ENCODE data around the gene CEP63. TPM values are rescaled to one million over a fixed set of nuclear protein-coding genes. Genes with fewer than 3 reads are reported as not detected.

CEP63 gene
- total RNA-seq, 1 donor from 2014 or later: 20.6 TPM

GRCh38 chr3:134466331-134466730, 19.5 kb upstream of the CEP63 start:
- H3K4me3 ChIP-seq: no peak overlapping the region
- ATAC-seq (no peak), DNase-seq (no peak)
- no peaks in the 10 kb centered on the region for H3K27me3 ChIP-seq (ENCODE audit: low read depth)
- H3K36me3 ChIP-seq: no peaks in the 10 kb centered on the region
- intact Hi-C loops (cut with DNase I): no loop called here
- TF ChIP-seq, protein P1, sequence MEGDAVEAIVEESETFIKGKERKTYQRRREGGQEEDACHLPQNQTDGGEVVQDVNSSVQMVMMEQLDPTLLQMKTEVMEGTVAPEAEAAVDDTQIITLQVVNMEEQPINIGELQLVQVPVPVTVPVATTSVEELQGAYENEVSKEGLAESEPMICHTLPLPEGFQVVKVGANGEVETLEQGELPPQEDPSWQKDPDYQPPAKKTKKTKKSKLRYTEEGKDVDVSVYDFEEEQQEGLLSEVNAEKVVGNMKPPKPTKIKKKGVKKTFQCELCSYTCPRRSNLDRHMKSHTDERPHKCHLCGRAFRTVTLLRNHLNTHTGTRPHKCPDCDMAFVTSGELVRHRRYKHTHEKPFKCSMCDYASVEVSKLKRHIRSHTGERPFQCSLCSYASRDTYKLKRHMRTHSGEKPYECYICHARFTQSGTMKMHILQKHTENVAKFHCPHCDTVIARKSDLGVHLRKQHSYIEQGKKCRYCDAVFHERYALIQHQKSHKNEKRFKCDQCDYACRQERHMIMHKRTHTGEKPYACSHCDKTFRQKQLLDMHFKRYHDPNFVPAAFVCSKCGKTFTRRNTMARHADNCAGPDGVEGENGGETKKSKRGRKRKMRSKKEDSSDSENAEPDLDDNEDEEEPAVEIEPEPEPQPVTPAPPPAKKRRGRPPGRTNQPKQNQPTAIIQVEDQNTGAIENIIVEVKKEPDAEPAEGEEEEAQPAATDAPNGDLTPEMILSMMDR (IDR thresholded peaks at IDR 0.05): no peak
- H3K27ac ChIP-seq: no peak overlapping the region
- peaks cover 16% of the 10 kb centered on the region for H3K4me1 ChIP-seq
- no peaks in the 10 kb centered on the region for H3K9me3 ChIP-seq

- no peaks in the 10 kb centered on the region for H3K9me3 ChIP-seq
- H3K27ac ChIP-seq: no peak overlapping the region
- intact Hi-C loops (cut with DNase I): no loop called here
- ATAC-seq: no peak
- H3K4me3 ChIP-seq: no peak overlapping the region
- TF ChIP-seq, protein P1 (IDR thresholded peaks at IDR 0.05): no peak
- H3K27me3 ChIP-seq (ENCODE audit: low read depth): no peaks in the 10 kb centered on the region
- DNase-seq: no peak
- peaks cover 18% of the 10 kb centered on the region for H3K4me1 ChIP-seq
- no peaks in the 10 kb centered on the region for H3K36me3 ChIP-seq
These were observed 17.3 kb upstream of the CEP63 start for GRCh38 chr3:134468519-134468918.

GRCh38 chr3:134471521-134472193, 14.2 kb upstream of the CEP63 start:
- DNase-seq: no peak
- H3K27ac ChIP-seq: no peak overlapping the region

DNA sequence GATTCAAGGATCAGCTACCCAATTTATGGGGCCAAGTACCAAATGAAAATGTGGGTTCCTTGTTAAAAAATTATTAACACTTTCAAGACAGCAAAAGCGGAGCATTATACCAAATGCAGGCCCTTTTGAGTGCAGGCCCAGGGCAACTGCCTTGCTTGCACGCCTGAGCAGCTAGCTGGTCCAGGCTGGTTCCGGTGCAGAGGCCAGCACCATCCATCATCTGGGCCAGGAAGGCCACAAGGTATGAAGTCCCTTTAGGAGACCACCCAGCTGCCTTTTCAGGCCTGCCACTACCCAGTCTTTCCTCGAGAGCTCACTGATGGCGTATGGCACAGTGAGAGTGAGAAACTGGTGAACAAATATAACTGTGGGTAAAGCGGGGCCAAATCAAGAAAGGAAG, 13.0 kb upstream of the CEP63 start:
- ATAC-seq (no peak), DNase-seq (no peak)
- H3K36me3 ChIP-seq: peaks cover 25% of the 10 kb centered on the region
- H3K27me3 ChIP-seq (ENCODE audit: low read depth): no peaks in the 10 kb centered on the region
- peaks cover 26% of the 10 kb centered on the region for H3K4me1 ChIP-seq
- intact Hi-C loops (cut with DNase I): loop anchor here (10.0 kb wide), 1 partner anchor 258 kb away; no protein-coding TSS in a partner anchor
- no peak overlapping the region for H3K27ac ChIP-seq
- TF ChIP-seq, protein P1 (IDR thresholded peaks at IDR 0.05): no peak
- no peaks in the 10 kb centered on the region for H3K9me3 ChIP-seq
- H3K4me3 ChIP-seq: no peak overlapping the region

More at GRCh38 chr3:134471521-134472193, 14.2 kb upstream of the CEP63 start:
- no peak overlapping the region for H3K4me3 ChIP-seq
- TF ChIP-seq, protein P1 (IDR thresholded peaks at IDR 0.05): no peak
- intact Hi-C loops (cut with DNase I): loop anchor here (10.0 kb wide), 1 partner anchor 257 kb away; no protein-coding TSS in a partner anchor
- H3K27me3 ChIP-seq (ENCODE audit: low read depth): no peaks in the 10 kb centered on the region
- H3K36me3 ChIP-seq: peaks cover 13% of the 10 kb centered on the region
- peaks cover 16% of the 10 kb centered on the region for H3K4me1 ChIP-seq
- ATAC-seq: peak in 1 of 2 donors; percentile 17
- H3K9me3 ChIP-seq: no peaks in the 10 kb centered on the region

- TF ChIP-seq, protein P1 (IDR thresholded peaks at IDR 0.05): peak; percentile 81
- ATAC-seq (peak; percentile 74 to 78), DNase-seq (no peak)
- H3K27ac ChIP-seq: no peak overlapping the region
- no peak overlapping the region for H3K4me3 ChIP-seq
- H3K4me1 ChIP-seq: peaks cover 32% of the 10 kb centered on the region
- peaks cover 37% of the 10 kb centered on the region for H3K36me3 ChIP-seq
- intact Hi-C loops (cut with DNase I): loop anchor here (10.0 kb wide), 1 partner anchor 259 kb away; no protein-coding TSS in a partner anchor
- H3K9me3 ChIP-seq: no peaks in the 10 kb centered on the region
- no peaks in the 10 kb centered on the region for H3K27me3 ChIP-seq (ENCODE audit: low read depth)
These were observed 11.8 kb upstream of the CEP63 start for GRCh38 chr3:134473868-134474546.
